CD4-positive, alpha-beta T cell treated with Interleukin-4 for 1 hour (primary cell): Measurements from ENCODE around the gene SF3A1.

Experiments
- DNase-seq, 2 donors: peaks; one replicate each; pipeline ENCODE4 v3.0.0-alpha.2; 2020 to 2022

The SF3A1 gene

GRCh38 chr22:30299322-30299721 lies 57.4 kb downstream of the SF3A1 start:
- DNase-seq: no peak

- DNase-seq: no peak
Observed at GRCh38 chr22:30297991-30298701, 58.5 kb downstream of the SF3A1 start.

GRCh38 chr22:30297276-30297990 lies 59.3 kb downstream of the SF3A1 start:
- DNase-seq: no peak

- DNase-seq: no peak
Observed at GRCh38 chr22:30296833-30297232, 59.9 kb downstream of the SF3A1 start.

GRCh38 chr22:30296324-30296723 lies 60.4 kb downstream of the SF3A1 start:
- DNase-seq: no peak

GRCh38 chr22:30295576-30295975 lies 61.1 kb downstream of the SF3A1 start:
- DNase-seq: no peak

GRCh38 chr22:30294830-30295229 lies 61.9 kb downstream of the SF3A1 start:
- no peak for DNase-seq

GRCh38 chr22:30294066-30294465 lies 62.6 kb downstream of the SF3A1 start:
- no peak for DNase-seq

GRCh38 chr22:30293026-30293425 lies 63.7 kb downstream of the SF3A1 start:
- DNase-seq: no peak

- DNase-seq: no peak
Observed at GRCh38 chr22:30292069-30292970, 64.4 kb downstream of the SF3A1 start.

GRCh38 chr22:30291058-30291892 lies 65.4 kb downstream of the SF3A1 start:
- no peak for DNase-seq

GRCh38 chr22:30290342-30291057 lies 66.2 kb downstream of the SF3A1 start:
- no peak for DNase-seq

GRCh38 chr22:30289980-30290313 lies 66.7 kb downstream of the SF3A1 start:
- no peak for DNase-seq

GRCh38 chr22:30289141-30289979 lies 67.3 kb downstream of the SF3A1 start, which contains the start of gene CASTOR1:
CASTOR1 (minus strand) TSS chr22:30289505; CDS start chr22:30289497, 8 bp downstream.
- DNase-seq: peak; percentile 90

- no peak for DNase-seq
Observed at GRCh38 chr22:30288419-30289140, 68.1 kb downstream of the SF3A1 start.

- DNase-seq: peak; percentile 89 to 90
Observed at GRCh38 chr22:30287648-30288418, 68.9 kb downstream of the SF3A1 start.

GRCh38 chr22:30286813-30287647 lies 69.7 kb downstream of the SF3A1 start:
- peak; percentile 85 to 86 for DNase-seq

- no peak for DNase-seq
Observed at GRCh38 chr22:30286331-30286730, 70.4 kb downstream of the SF3A1 start.
